Karpas-422 (cell line): ENCODE data around the gene KAZN. TPM values are rescaled to one million over a fixed set of nuclear protein-coding genes. Genes with fewer than 3 reads are reported as not detected.

Experiments used
- DNase-seq: peaks from one replicate; pipeline ENCODE4 v3.0.0-alpha.2; 2015
- H2AFZ ChIP-seq: fragments of 200-600 bp; sonication (generic); 2 replicates; pipeline ENCODE4 v1.6.1; 2014; ENCODE audit warnings: antibody characterized with exemption, low read length, mixed read lengths
- H3K27ac ChIP-seq: fragments of 200-600 bp; sonication (generic); 2 replicates; pipeline ENCODE4 v1.5.1; 2014; ENCODE audit warnings: mild to moderate bottlenecking, low read length, moderate library complexity
- H3K27me3 ChIP-seq: fragments of 200-600 bp; sonication (generic); 2 replicates; pipeline ENCODE4 v1.6.1; 2014; ENCODE audit warnings: low read length, mixed read lengths
- H3K36me3 ChIP-seq: fragments of 200-600 bp; sonication (generic); 2 replicates; pipeline ENCODE4 v1.6.1; 2014; ENCODE audit warnings: low read length, mixed read lengths; ENCODE audit not compliant: insufficient read depth
- H3K4me1 ChIP-seq: fragments of 200-600 bp; sonication (generic); 2 replicates; pipeline ENCODE4 v1.6.1; 2014; ENCODE audit warnings: mild to moderate bottlenecking, low read length, mixed read lengths
- H3K4me2 ChIP-seq: fragments of 200-600 bp; sonication (generic); 2 replicates; pipeline ENCODE4 v1.6.1; 2014; ENCODE audit warnings: low read length, low read depth, mild to moderate bottlenecking; ENCODE audit not compliant: poor library complexity, severe bottlenecking
- H3K4me3 ChIP-seq: fragments of 200-600 bp; sonication (generic); 2 replicates; pipeline ENCODE4 v1.5.1; 2014; ENCODE audit warnings: mild to moderate bottlenecking, antibody characterized with exemption, low read length, mixed read lengths
- H3K79me2 ChIP-seq: fragments of 200-600 bp; sonication (generic); 2 replicates; pipeline ENCODE4 v1.6.1; 2014; ENCODE audit warnings: mild to moderate bottlenecking, low read length, mixed read lengths
- H3K9ac ChIP-seq: fragments of 200-600 bp; sonication (generic); 2 replicates; pipeline ENCODE4 v1.6.0; 2014; ENCODE audit warnings: low read length
- H3K9me2 ChIP-seq: fragments of 200-600 bp; sonication (generic), shearing (Covaris generic); replicated peaks from 2 replicates; pipeline ENCODE4 v1.6.0; 2014; ENCODE audit warnings: mild to moderate bottlenecking, low read length, moderate library complexity; ENCODE audit not compliant: insufficient read depth
- H3K9me3 ChIP-seq: fragments of 300-700, 200-600 bp; sonication (generic); 2 replicates; pipeline ENCODE4 v1.6.1; 2014; ENCODE audit warnings: low read length, mixed read lengths
- H4K20me1 ChIP-seq: fragments of 200-600 bp; sonication (generic); 2 replicates; pipeline ENCODE4 v1.6.1; 2014; ENCODE audit warnings: mild to moderate bottlenecking, antibody characterized with exemption, low read length, low read depth; ENCODE audit not compliant: insufficient read depth
- total RNA-seq: library from RNA; depleted of rRNA; stranded (reverse); fragments of >200 nt; shearing (Covaris generic); gene quantifications from 2 replicates; pipeline ENCODE4 v1.2.3, GENCODE V29; 2014; ENCODE audit warnings: low replicate concordance

Gene KAZN
- total RNA-seq, 1 experiment from 2014 or later: not detected

DNA sequence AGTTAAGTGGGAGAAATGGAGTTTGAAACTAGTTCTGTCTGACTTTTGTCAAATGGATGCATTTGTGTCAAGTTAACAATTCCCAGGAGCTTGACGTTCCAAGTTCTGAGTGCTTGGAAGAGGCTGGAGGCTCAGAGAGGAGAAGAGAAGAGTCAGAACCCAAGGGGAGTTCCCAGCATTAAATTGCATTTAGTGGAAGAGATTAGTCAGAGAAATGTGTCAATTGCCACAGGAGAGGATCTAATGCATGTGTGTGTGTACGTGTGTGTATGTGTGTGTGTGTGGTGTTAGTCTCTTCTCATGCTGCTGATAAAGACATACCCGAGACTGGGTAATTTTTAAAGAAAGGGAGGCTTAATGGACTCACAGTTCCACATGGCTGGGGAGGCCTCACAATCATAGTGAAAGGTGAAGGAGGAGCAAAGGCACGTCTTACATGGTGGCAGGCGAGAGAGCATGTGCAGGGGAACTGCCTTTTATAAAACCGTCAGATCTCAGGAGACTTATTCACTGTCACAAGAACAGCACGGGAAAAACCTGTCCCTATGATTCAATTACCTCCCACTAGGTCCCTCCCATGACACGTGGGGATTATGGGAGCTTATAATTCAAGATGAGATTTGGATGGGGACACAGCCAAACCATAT, 453.5 kb downstream of the KAZN start:
- H3K27ac ChIP-seq: no peak overlapping the region
- H3K79me2 ChIP-seq: no peaks in the 10 kb centered on the region
- no peak overlapping the region for H3K4me3 ChIP-seq
- no peak overlapping the region for H2AFZ ChIP-seq
- DNase-seq: no peak
- H3K27me3 ChIP-seq: no peaks in the 10 kb centered on the region
- H3K9me2 ChIP-seq: no peaks in the 10 kb centered on the region
- no peak overlapping the region for H3K4me2 ChIP-seq
- H3K4me1 ChIP-seq: no peaks in the 10 kb centered on the region
- no peak overlapping the region for H3K9ac ChIP-seq
- H3K36me3 ChIP-seq: no peaks in the 10 kb centered on the region
- H4K20me1 ChIP-seq: no peaks in the 10 kb centered on the region
- no peaks in the 10 kb centered on the region for H3K9me3 ChIP-seq

DNA sequence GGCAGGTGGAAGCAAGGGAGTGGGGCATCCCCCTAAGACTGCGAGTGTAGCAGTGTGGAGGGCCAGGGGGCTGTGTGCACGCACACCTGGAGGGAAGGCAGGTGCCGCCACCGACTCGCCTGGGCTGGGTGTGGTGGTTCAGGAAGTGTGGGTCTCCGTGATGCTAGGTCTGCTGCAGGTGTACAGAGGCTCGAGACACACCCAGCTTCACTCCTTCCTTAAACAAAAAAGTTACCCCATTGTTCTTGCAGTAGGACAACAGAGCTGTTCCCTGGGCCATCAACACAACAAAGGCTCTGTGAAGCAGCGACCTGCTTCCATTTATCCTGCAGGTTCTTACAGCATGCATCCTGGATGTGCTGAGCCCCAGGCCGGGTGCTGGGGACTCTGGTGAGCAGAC, 454.7 kb downstream of the KAZN start:
- Histone ChIP-seq H3K27me3 (no peaks in the 10 kb centered on the region), H3K4me2 (no peak overlapping the region), H3K9me3 (no peaks in the 10 kb centered on the region), H4K20me1 (no peaks in the 10 kb centered on the region), H3K36me3 (no peaks in the 10 kb centered on the region), H3K4me3 (no peak overlapping the region), H3K4me1 (no peaks in the 10 kb centered on the region), H2AFZ (no peak overlapping the region), H3K27ac (no peak overlapping the region), H3K9ac (no peak overlapping the region), H3K9me2 (no peaks in the 10 kb centered on the region), H3K79me2 (no peaks in the 10 kb centered on the region)
- DNase-seq: no peak

DNA sequence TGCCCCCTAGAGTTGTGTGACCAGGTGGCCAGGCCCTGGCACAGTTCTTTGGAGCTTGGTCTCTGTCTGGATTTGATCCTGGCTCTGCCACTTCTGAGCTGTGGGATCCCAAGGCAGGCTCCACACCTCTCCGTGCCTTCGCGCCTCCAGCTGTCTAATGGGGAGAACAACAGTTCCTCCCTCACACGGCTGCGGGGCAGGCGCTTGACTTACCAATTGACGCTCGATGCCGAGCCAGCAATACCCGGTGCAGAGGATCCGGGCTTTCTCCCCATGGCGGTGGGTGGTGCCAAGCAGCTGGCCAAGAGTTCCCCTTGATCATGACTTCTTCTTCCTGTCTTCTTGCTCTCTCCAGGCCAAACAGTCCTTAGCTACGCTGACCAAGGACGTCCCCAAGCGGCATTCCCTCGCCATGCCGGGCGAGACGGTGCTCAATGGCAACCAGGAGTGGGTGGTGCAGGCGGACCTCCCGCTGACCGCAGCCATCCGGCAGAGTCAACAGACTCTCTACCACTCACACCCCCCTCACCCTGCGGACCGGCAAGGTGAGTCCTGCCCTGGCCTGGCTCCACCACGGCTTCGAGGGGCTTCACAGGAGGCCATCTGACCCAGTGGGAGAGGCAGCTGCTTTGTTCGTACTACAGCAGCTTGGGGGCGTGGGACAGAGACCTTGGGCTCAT, 457.4 kb downstream of the KAZN start:
- Histone ChIP-seq H2AFZ (no peak overlapping the region), H3K9ac (no peak overlapping the region)
- no peak for DNase-seq

DNA sequence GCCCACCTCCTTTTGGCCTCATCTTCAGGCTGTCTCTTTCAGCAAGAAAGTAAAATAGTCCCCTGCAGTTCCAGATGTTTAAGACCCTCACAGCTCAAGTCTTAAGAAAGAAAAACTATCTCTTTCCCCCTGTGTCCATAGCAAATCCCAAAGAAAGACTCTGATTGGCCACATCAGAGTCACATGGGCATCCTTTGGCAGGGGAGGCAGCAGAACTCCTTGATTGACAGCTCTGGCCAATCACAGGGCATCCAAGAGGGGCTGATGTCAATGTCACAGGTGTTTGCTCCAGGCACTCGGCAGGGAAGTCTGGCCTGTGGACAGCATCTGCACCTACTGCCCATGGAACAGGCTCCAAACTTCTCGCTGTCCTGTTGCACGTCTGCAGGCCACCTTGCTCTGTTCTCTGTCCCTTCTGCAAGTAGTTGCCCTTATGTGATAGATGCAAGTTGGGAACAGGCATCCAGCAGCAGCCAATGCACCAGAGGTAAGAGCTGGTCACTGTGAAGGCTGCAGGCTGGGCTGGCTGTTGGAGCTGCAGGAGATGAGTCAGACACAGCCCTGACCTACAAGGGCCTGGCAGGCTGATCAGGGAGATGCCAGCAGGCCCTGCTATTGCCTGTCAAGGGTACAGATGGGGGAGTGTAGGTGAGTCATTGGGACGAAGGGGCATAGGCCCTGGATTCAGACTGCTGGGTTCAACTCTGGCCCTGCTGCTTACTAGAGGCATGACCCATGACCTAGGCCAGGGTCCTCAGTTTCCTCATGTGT, 458.2 kb downstream of the KAZN start:
- H3K79me2 ChIP-seq: no peaks in the 10 kb centered on the region
- H4K20me1 ChIP-seq: no peaks in the 10 kb centered on the region
- H3K4me2 ChIP-seq: no peak overlapping the region
- no peaks in the 10 kb centered on the region for H3K4me1 ChIP-seq
- H3K9me3 ChIP-seq: no peaks in the 10 kb centered on the region
- no peaks in the 10 kb centered on the region for H3K9me2 ChIP-seq
- DNase-seq: no peak
- H3K4me3 ChIP-seq: no peak overlapping the region
- H3K36me3 ChIP-seq: no peaks in the 10 kb centered on the region
- H2AFZ ChIP-seq: no peak overlapping the region
- H3K27ac ChIP-seq: no peak overlapping the region
- no peaks in the 10 kb centered on the region for H3K27me3 ChIP-seq
- H3K9ac ChIP-seq: no peak overlapping the region

More for the DNA sequence above, 457.4 kb downstream of the KAZN start:
- Histone ChIP-seq H3K4me2 (no peak overlapping the region), H3K27ac (no peak overlapping the region), H3K79me2 (no peaks in the 10 kb centered on the region), H3K4me3 (no peak overlapping the region), H3K9me2 (no peaks in the 10 kb centered on the region), H4K20me1 (no peaks in the 10 kb centered on the region), H3K4me1 (no peaks in the 10 kb centered on the region), H3K27me3 (no peaks in the 10 kb centered on the region), H3K9me3 (no peaks in the 10 kb centered on the region), H3K36me3 (no peaks in the 10 kb centered on the region)

DNA sequence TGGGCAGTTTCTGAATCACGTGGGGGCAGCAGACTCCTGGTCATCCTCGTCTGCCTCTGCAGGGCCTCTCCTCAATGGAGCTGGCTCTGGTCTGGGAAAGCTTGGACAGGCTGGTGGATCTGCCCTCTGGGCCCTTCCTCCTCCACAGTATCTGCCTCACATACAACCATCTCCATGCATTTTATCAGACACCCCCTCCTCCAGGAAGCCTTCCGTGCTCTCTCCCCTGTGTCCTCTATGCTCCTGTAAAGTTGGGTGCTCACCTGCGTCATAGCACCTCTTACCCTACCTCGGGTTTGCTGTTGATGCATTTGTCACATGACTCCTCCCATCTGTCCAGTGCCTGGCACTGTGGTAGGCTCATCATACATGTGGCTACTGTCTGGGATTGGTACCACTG, 459.3 kb downstream of the KAZN start:
- no peak overlapping the region for H3K9ac ChIP-seq
- no peaks in the 10 kb centered on the region for H3K9me3 ChIP-seq

DNA sequence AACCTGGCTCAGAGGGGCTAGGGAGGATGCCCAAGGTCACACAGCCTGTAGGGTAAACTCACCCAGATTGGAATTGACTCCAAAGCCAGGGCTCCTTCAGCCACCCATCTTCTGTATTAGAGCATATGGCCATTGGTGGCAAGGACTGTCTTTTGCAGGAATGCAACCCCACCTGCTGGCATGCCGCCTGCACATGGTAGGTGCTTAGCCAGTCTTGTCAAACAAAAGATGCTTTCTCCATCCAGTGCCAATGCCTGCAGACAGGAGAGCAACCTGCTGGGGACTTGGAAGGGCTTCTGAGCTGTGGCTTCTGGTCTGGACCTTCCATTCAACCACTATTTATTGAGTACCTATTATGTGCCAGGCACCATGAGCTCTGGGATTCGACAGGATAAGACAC, 459.8 kb downstream of the KAZN start:
- Histone ChIP-seq H3K9me3 (no peaks in the 10 kb centered on the region), H3K4me1 (no peaks in the 10 kb centered on the region), H3K27me3 (no peaks in the 10 kb centered on the region), H3K9ac (no peak overlapping the region), H3K27ac (no peak overlapping the region), H3K36me3 (no peaks in the 10 kb centered on the region), H2AFZ (no peak overlapping the region), H3K79me2 (no peaks in the 10 kb centered on the region), H3K4me2 (no peak overlapping the region), H3K9me2 (no peaks in the 10 kb centered on the region), H3K4me3 (no peak overlapping the region), H4K20me1 (no peaks in the 10 kb centered on the region)
- DNase-seq: no peak

More for the DNA sequence above, 459.3 kb downstream of the KAZN start:
- no peak overlapping the region for H3K4me2 ChIP-seq
- no peak overlapping the region for H2AFZ ChIP-seq
- H3K79me2 ChIP-seq: no peaks in the 10 kb centered on the region
- H3K36me3 ChIP-seq: no peaks in the 10 kb centered on the region
- H3K4me1 ChIP-seq: no peaks in the 10 kb centered on the region
- no peaks in the 10 kb centered on the region for H3K9me2 ChIP-seq
- no peak for DNase-seq
- H3K27ac ChIP-seq: no peak overlapping the region
- no peaks in the 10 kb centered on the region for H4K20me1 ChIP-seq
- no peak overlapping the region for H3K4me3 ChIP-seq
- no peaks in the 10 kb centered on the region for H3K27me3 ChIP-seq

DNA sequence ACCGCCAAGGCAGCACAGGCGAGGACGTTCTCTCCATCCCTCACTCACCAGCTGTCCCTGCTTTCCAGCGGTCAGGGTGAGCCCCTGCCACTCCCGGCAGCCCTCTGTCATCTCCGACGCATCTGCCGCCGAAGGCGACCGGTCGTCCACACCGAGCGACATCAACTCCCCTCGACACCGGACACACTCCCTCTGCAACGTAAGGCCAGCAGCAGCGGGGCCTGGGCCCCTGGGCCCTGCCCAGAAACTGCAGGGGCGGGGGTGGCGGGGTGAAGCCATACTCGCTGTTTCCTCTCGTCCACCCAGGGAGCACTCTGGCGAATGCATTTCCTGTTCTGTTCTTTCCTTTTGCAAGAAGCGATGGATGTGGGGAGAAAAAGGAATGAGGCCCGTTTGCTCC, 461.6 kb downstream of the KAZN start:
- Histone ChIP-seq H3K36me3 (no peaks in the 10 kb centered on the region), H3K9me2 (no peaks in the 10 kb centered on the region), H3K4me2 (no peak overlapping the region), H3K9ac (no peak overlapping the region), H3K4me1 (no peaks in the 10 kb centered on the region), H3K27ac (no peak overlapping the region), H3K79me2 (no peaks in the 10 kb centered on the region), H3K4me3 (no peak overlapping the region), H3K9me3 (no peaks in the 10 kb centered on the region), H3K27me3 (no peaks in the 10 kb centered on the region), H4K20me1 (no peaks in the 10 kb centered on the region), H2AFZ (no peak overlapping the region)
- DNase-seq: no peak

DNA sequence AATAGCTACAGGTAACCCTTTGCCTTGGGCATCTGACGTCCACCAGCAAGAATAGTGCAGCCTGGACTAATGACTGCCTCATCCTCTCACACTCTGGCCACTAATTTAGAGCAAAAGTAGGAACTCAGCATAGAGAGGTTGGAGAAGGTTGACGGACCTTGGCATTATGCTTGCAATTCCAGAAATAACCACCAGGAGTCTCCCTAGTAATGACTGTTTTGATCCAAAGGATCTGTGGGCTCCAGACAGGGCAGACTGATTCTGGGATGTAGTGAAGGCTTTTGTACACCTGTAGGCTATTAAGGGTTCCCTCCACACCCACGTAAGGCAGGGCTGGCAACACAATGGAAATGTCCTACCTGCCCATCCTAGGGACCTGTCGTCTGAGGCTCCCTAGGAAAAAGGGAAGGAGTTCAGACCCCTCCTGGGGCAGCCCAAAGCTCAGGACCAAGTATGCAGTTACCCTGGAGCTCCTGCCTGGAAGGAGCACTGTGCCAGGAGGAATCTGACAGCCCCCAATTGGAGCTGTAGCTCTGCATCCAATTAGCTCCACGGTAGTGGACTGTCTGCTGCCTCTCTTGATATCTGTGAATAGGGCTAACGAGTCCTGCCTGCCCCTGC, 464.1 kb downstream of the KAZN start:
- no peak overlapping the region for H2AFZ ChIP-seq
- H3K9me2 ChIP-seq: no peaks in the 10 kb centered on the region
- no peaks in the 10 kb centered on the region for H4K20me1 ChIP-seq
- H3K27me3 ChIP-seq: no peaks in the 10 kb centered on the region
- H3K9me3 ChIP-seq: no peaks in the 10 kb centered on the region
- H3K9ac ChIP-seq: no peak overlapping the region
- no peaks in the 10 kb centered on the region for H3K79me2 ChIP-seq
- no peak overlapping the region for H3K4me3 ChIP-seq
- no peaks in the 10 kb centered on the region for H3K36me3 ChIP-seq
- H3K4me2 ChIP-seq: no peak overlapping the region
- peak; percentile 69 for DNase-seq
- H3K4me1 ChIP-seq: no peaks in the 10 kb centered on the region
- no peak overlapping the region for H3K27ac ChIP-seq
